Brain microvascular endothelial cell (primary cell): ENCODE data around the gene GALNT14.

Source experiments
- DNase-seq: peaks from one replicate; pipeline ENCODE4 v3.0.0-alpha.2; 2020
- H3K27ac ChIP-seq: fragments of 250-450 bp; sonication (Bioruptor Pico); 2 replicates; pipeline ENCODE4 v1.5.1; 2020; ENCODE audit warnings: mild to moderate bottlenecking, moderate library complexity
- H3K27me3 ChIP-seq: fragments of 250-450 bp; sonication (Bioruptor Pico); replicated peaks from 2 replicates; pipeline ENCODE4 v1.5.1; 2020; ENCODE audit warnings: mild to moderate bottlenecking
- H3K36me3 ChIP-seq: fragments of 250-450 bp; sonication (Bioruptor Pico); replicated peaks from 2 replicates; pipeline ENCODE4 v1.5.1; 2020; ENCODE audit warnings: mild to moderate bottlenecking
- H3K4me3 ChIP-seq: 2 replicates; pipeline ENCODE4 v1.5.1; 2011; ENCODE audit warnings: low read depth, mild to moderate bottlenecking, control low read depth, low read length, moderate library complexity
- CTCF ChIP-seq: IDR thresholded peaks from 2 replicates; pipeline ENCODE4 v1.5.1; 2011; ENCODE audit warnings: low read depth, mild to moderate bottlenecking, moderate library complexity, low read length, control low read depth, inconsistent platforms; ENCODE audit errors: missing control alignments
- in situ Hi-C: cut with HindIII; loops from 2 replicates; pipeline ENCODE4 v1.10.0; 2017; ENCODE audit warnings: low sequenced_read_pairs, low pct_ligation_motif_present

Gene GALNT14

GRCh38 chr2:31067259-31067658 lies 71.0 kb downstream of the GALNT14 start:
- Histone ChIP-seq H3K36me3 (no peaks in the 10 kb centered on the region), H3K27me3 (no peaks in the 10 kb centered on the region), H3K4me3 (no peak overlapping the region), H3K27ac (no peak overlapping the region)
- no peak for DNase-seq
- peak; percentile 49 for TF ChIP-seq CTCF
- in situ Hi-C loops, result no loop called here

- Histone ChIP-seq H3K27me3 (no peaks in the 10 kb centered on the region), H3K27ac (no peak overlapping the region), H3K36me3 (no peaks in the 10 kb centered on the region), H3K4me3 (no peak overlapping the region)
- no peak for TF ChIP-seq CTCF
- in situ Hi-C loops, result no loop called here
- DNase-seq, result no peak
Observed at GRCh38 chr2:31066551-31066950, 71.7 kb downstream of the GALNT14 start.

GRCh38 chr2:31066086-31066485 lies 72.2 kb downstream of the GALNT14 start:
- no peak for TF ChIP-seq CTCF
- in situ Hi-C loops, result no loop called here
- Histone ChIP-seq H3K27me3 (no peaks in the 10 kb centered on the region), H3K27ac (no peak overlapping the region), H3K4me3 (no peak overlapping the region), H3K36me3 (no peaks in the 10 kb centered on the region)
- no peak for DNase-seq

GRCh38 chr2:31065356-31065755 lies 72.9 kb downstream of the GALNT14 start:
- no peaks in the 10 kb centered on the region for H3K36me3 ChIP-seq
- no peak overlapping the region for H3K4me3 ChIP-seq
- no peak for DNase-seq
- in situ Hi-C loops, result no loop called here
- H3K27me3 ChIP-seq, result no peaks in the 10 kb centered on the region
- no peak overlapping the region for H3K27ac ChIP-seq
- TF ChIP-seq CTCF, result no peak

- no peak overlapping the region for H3K4me3 ChIP-seq
- in situ Hi-C loops, result no loop called here
- TF ChIP-seq CTCF, result no peak
- H3K27ac ChIP-seq, result no peak overlapping the region
- no peaks in the 10 kb centered on the region for H3K27me3 ChIP-seq
- no peaks in the 10 kb centered on the region for H3K36me3 ChIP-seq
- DNase-seq, result no peak
Observed at GRCh38 chr2:31060397-31060796, 77.8 kb downstream of the GALNT14 start.
